Heart right ventricle (tissue), 16 donors: ENCODE measurements around the gene TXNRD2. TPM values are rescaled to one million over a fixed set of nuclear protein-coding genes. Genes with fewer than 3 reads are reported as not detected.

Source experiments
- ATAC-seq, 8 donors: fragments of 200-7000 bp; cut with Tn5 transposase; one replicate each; pipeline ENCODE4 v1.9.1; 2020; ENCODE audit warnings: mild to moderate bottlenecking in 8 of 8, moderate library complexity in 8 of 8, moderate number of reproducible peaks in 1 of 8
- DNase-seq, 2 donors: peaks; one replicate each; pipeline ENCODE4 v3.0.0-alpha.2; 2020
- H3K27ac ChIP-seq, 10 donors: fragments of 200-600 bp; sonication (generic) in 2 of 10; one replicate each; pipeline versions ENCODE4 v1.5.0 to v1.8.0; 2020 to 2022; ENCODE audit warnings: mild to moderate bottlenecking in 3 of 10
- H3K27me3 ChIP-seq, 7 donors: fragments of 200-600 bp; one replicate each; pipeline ENCODE4 v1.8.0; 2021 to 2022; ENCODE audit warnings: mild to moderate bottlenecking in 2 of 7
- H3K36me3 ChIP-seq, 9 donors: fragments of 200-600 bp; sonication (generic) in 1 of 9; one replicate each; pipeline versions ENCODE4 v1.5.0 to v1.8.0; 2020 to 2022; ENCODE audit warnings: mild to moderate bottlenecking in 2 of 9
- H3K4me1 ChIP-seq, 9 donors: fragments of 200-600 bp; sonication (generic) in 1 of 9; one replicate each; pipeline versions ENCODE4 v1.5.0 to v1.8.0; 2020 to 2022; ENCODE audit warnings: mild to moderate bottlenecking in 4 of 9
- H3K4me3 ChIP-seq, 10 donors: fragments of 200-600 bp; sonication (generic) in 2 of 10; one replicate each; pipeline versions ENCODE4 v1.5.0 to v1.8.0; 2020 to 2022; ENCODE audit warnings: mild to moderate bottlenecking in 7 of 10, moderate library complexity in 2 of 10
- H3K9me3 ChIP-seq, 11 donors: fragments of 200-600 bp in 10 of 11; sonication (generic) in 2 of 11; one replicate each; pipeline versions ENCODE4 v1.5.0 to v1.8.0; 2013 to 2022; ENCODE audit warnings: mild to moderate bottlenecking in 2 of 11, control low read depth in 1 of 11, moderate library complexity in 1 of 11
- WGBS, 2 donors: extraction: QIAGEN DNeasy Blood & Tissue Kit; methylation state at CpG; one replicate each; pipeline ENCODE4 v1.1.7; 2013; ENCODE audit warnings: inconsistent platforms in 1 of 2; 5-methylcytosine and 5-hydroxymethylcytosine counted together
- intact Hi-C, 10 donors: fragments of 100-400 bp; cut with DNase I; formaldehyde crosslinking; loops; one replicate each; pipeline versions ENCODE4 v1.11.1 to v1.14.2; 2022
- polyA plus RNA-seq, 2 donors: library from polyadenylated mRNA; stranded (reverse); fragments of 200-250 nt; gene quantifications; one replicate each; pipeline ENCODE4 v1.2.3, GENCODE V29; 2013
- total RNA-seq, 10 donors: library from RNA; stranded (reverse); fragmentation: NEBNext Ultra II Directional in 3 of 10; extraction: Animal tissue kit (Norgen Biotek cat#: 25700) in 3 of 10; gene quantifications; one replicate each; pipeline versions ENCODE4 v1.2.1 to v1.2.4, GENCODE V29; 2021 to 2023
- TF ChIP-seq, protein P1 (sequence below), 9 donors: fragments of 200-600 bp; sonication (generic) in 2 of 9; IDR thresholded peaks; one replicate each; pipeline versions ENCODE4 v1.5.0 to v1.8.0; 2021 to 2022; ENCODE audit warnings: antibody characterized with exemption in 9 of 9, mild to moderate bottlenecking in 5 of 9, moderate library complexity in 1 of 9
- donor health status: Arrhythmogenic right ventricular cardiomyopathy.
- donor health status: ischemic (EF 13 %, LVEDD 7.1; RV severe dilation, severe dysfunction).
- donor health status: healthy with polysubstance abuse.
- donor health status: DM: no; HTN: yes; CAD: no.
- donor health status: DM: no; HTN: no; CAD: no.
- donor health status: ischemic (EF 25% LVEDD 6.9; RV normal size, moderate dysfunction).
- donor health status: ischemic (EF 25% LVEDD 5.7; RV mildly dilated, moderate dysfunction).
- donor health status: healthy.
- donor health status: DM: yes; HTN: yes; CAD: no.
- donor health status: Ischemic cardiomyopathy.
- donor health status: ischemic (EF 35%, LVEDD 5.7; RV mildly dilated, moderate dysfunction).
- donor health status: nonischemic (EF 11% LVEDD 7.7; RV severe dilation, severe dysfunction).
- donor health status: DM: yes; HTN: yes; CAD: no.
- donor health status: PGD.
- donor health status: ischemic (EF 29% LVEDD 5.4; RV normal size, mild dysfunction).
- donor health status: nonischemic (EF 23%, LVEDD 6.1; RV moderate dilation, normal function).

TXNRD2 gene
- total and polyA plus RNA-seq, 12 donors, result 25.8 to 103 (median 35.0) TPM

- Histone ChIP-seq H3K4me1 (peaks cover 4 to 20% (median 13%) of the 10 kb centered on the region in 9 donors), H3K36me3 (peaks cover 0 to 89% (median 33%) of the 10 kb centered on the region in 9 donors), H3K27me3 (no peaks in the 10 kb centered on the region), H3K27ac (no peak overlapping the region), H3K4me3 (no peak overlapping the region), H3K9me3 (no peaks in the 10 kb centered on the region)
- WGBS, 2 donors, result 71 to 73% methylated on average over 20 of the region's 20 CpGs
- TF ChIP-seq, protein P1, sequence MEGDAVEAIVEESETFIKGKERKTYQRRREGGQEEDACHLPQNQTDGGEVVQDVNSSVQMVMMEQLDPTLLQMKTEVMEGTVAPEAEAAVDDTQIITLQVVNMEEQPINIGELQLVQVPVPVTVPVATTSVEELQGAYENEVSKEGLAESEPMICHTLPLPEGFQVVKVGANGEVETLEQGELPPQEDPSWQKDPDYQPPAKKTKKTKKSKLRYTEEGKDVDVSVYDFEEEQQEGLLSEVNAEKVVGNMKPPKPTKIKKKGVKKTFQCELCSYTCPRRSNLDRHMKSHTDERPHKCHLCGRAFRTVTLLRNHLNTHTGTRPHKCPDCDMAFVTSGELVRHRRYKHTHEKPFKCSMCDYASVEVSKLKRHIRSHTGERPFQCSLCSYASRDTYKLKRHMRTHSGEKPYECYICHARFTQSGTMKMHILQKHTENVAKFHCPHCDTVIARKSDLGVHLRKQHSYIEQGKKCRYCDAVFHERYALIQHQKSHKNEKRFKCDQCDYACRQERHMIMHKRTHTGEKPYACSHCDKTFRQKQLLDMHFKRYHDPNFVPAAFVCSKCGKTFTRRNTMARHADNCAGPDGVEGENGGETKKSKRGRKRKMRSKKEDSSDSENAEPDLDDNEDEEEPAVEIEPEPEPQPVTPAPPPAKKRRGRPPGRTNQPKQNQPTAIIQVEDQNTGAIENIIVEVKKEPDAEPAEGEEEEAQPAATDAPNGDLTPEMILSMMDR (IDR thresholded peaks at IDR 0.05), result no peak
- intact Hi-C loops, result loop anchor here in 4 of 10 donors (2.0 to 10.0 kb wide), 4 partner anchors 20 to 168 kb away; partner anchors contain the start of genes RANBP1 (in 1 of the 4), TRMT2A (in 1 of the 4) and ZDHHC8 (in 1 of the 4)
- DNase-seq (no peak), ATAC-seq (no peak)
Measured at GRCh38 chr22:19966908-19967750, 25.5 kb upstream of the TXNRD2 start.

DNA sequence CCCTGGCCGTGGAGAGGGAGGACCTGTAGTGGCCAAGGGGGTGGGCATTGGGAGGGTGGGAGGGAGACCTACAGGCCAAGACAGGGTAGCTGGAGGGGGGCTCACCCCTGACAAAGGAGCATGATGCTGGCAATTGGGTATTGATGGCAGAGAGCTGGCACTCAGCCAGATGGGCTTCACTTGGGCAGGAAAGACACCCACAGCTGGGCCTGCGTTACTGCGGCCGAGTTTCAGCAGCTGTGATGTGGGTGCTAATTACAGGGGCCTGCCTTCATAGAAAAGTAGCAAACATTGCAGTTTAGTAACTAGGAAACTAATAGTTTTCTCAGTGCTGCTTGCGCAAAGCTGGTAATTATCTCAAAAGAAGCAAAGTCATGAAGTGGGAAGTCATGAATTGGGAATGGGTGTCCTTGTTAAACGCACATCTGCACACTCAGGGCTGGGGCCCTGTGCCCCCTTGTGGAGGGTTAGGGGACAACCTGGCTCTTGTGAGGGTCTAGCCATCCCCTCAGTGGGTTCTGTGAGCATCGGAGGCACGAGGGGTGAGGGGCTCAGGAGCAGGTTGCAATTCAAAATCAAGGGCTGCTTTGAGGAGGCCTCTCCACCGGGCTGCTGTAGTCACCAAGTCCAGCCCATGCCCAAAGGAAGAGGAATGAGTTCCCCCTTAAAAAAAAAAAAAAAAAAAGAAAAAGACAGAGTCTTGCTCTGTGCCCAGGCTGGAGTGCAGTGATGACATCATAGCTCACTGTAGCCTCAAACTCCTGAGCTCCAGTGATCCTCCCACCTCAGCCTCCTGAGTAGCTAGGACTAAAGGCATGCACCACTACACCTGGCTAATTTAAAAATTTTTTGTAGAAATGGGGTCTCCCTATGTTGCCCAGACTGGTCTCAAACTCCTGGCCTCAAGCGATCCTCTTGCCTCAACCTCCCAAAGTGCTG is 24.4 kb upstream of the TXNRD2 start:
- WGBS, 2 donors, result 84% methylated on average over 10 of the region's 10 CpGs
- peaks cover 4 to 28% (median 15%) of the 10 kb centered on the region in 9 donors for H3K4me1 ChIP-seq
- TF ChIP-seq, protein P1 (IDR thresholded peaks at IDR 0.05), result peak in 3 of 9 donors; percentile 17 to 31 (median 22)
- intact Hi-C loops, result loop anchor here in 4 of 10 donors (2.0 to 10.0 kb wide), 4 partner anchors 21 to 169 kb away; partner anchors contain the start of genes RANBP1 (in 1 of the 4), TRMT2A (in 1 of the 4) and ZDHHC8 (in 1 of the 4)
- no peaks in the 10 kb centered on the region for H3K27me3 ChIP-seq
- DNase-seq (no peak), ATAC-seq (no peak)
- H3K4me3 ChIP-seq, result no peak overlapping the region
- H3K9me3 ChIP-seq, result no peaks in the 10 kb centered on the region
- no peak overlapping the region for H3K27ac ChIP-seq
- H3K36me3 ChIP-seq, result peaks cover 0 to 84% (median 27%) of the 10 kb centered on the region in 9 donors

GRCh38 chr22:19964701-19965386 is 23.2 kb upstream of the TXNRD2 start:
- no peak for ATAC-seq
- intact Hi-C loops, result loop anchor here in 3 of 10 donors (10.0 kb wide), 3 partner anchors 150 to 170 kb away; partner anchors contain the start of genes RANBP1 (in 1 of the 3), TRMT2A (in 1 of the 3) and ZDHHC8 (in 1 of the 3)
- WGBS, 2 donors, result 90 to 96% methylated on average over 15 of the region's 15 CpGs
- Histone ChIP-seq H3K9me3 (no peaks in the 10 kb centered on the region), H3K4me1 (peaks cover under 1 to 35% (median 22%) of the 10 kb centered on the region in 9 donors), H3K27ac (no peak overlapping the region), H3K36me3 (peaks cover 0 to 74% (median 25%) of the 10 kb centered on the region in 9 donors), H3K27me3 (no peaks in the 10 kb centered on the region), H3K4me3 (no peak overlapping the region)
- no peak for DNase-seq
- TF ChIP-seq, protein P1 (IDR thresholded peaks at IDR 0.05), result no peak
